HG03064 (cell line): Measurements from ENCODE around the gene SPP2.

Experiments used
- ATAC-seq: cut with Tn5 transposase; IDR thresholded peaks from one replicate; pipeline ENCODE4 v1.9.1; 2021; ENCODE audit warnings: low read depth; ENCODE audit not compliant: unreplicated experiment

Gene SPP2

GRCh38 chr2:234033885-234034284, 16.6 kb upstream of the SPP2 start:
- no peak for ATAC-seq

GRCh38 chr2:234038076-234038802, 12.3 kb upstream of the SPP2 start:
- ATAC-seq: no peak

- ATAC-seq: no peak
These were observed 6.3 kb upstream of the SPP2 start for GRCh38 chr2:234044157-234044556.

- ATAC-seq: no peak
These were observed 4.0 kb upstream of the SPP2 start for GRCh38 chr2:234046521-234046920.

GRCh38 chr2:234047361-234047760, 3.1 kb upstream of the SPP2 start:
- ATAC-seq: no peak

GRCh38 chr2:234048049-234048448, 2.5 kb upstream of the SPP2 start:
- no peak for ATAC-seq

- no peak for ATAC-seq
These were observed 1.0 kb downstream of the SPP2 start for GRCh38 chr2:234051374-234052070.

GRCh38 chr2:234058881-234059280, 8.4 kb downstream of the SPP2 start:
- no peak for ATAC-seq

GRCh38 chr2:234060236-234060635, 9.7 kb downstream of the SPP2 start:
- no peak for ATAC-seq

- no peak for ATAC-seq
These were observed 11.2 kb downstream of the SPP2 start for GRCh38 chr2:234061624-234062257.

GRCh38 chr2:234066587-234066986, 16.1 kb downstream of the SPP2 start:
- ATAC-seq: no peak

GRCh38 chr2:234071664-234072063, 21.2 kb downstream of the SPP2 start:
- no peak for ATAC-seq

GRCh38 chr2:234072454-234072853, 22.0 kb downstream of the SPP2 start:
- ATAC-seq: no peak

GRCh38 chr2:234074751-234075517, 24.4 kb downstream of the SPP2 start:
- ATAC-seq: no peak

GRCh38 chr2:234075518-234075915, 25.0 kb downstream of the SPP2 start:
- no peak for ATAC-seq

GRCh38 chr2:234075947-234076346, 25.4 kb downstream of the SPP2 start:
- no peak for ATAC-seq

- ATAC-seq: no peak
These were observed 25.9 kb downstream of the SPP2 start for GRCh38 chr2:234076451-234076850.

GRCh38 chr2:234078129-234078528, 27.6 kb downstream of the SPP2 start:
- no peak for ATAC-seq

GRCh38 chr2:234081970-234082822, 31.7 kb downstream of the SPP2 start:
- ATAC-seq: no peak
